Prostate gland (tissue), 1 donor: ENCODE results near the gene LCMT2.

ENCODE experiments used
- POLR2A ChIP-seq: fragments of 450-650 bp; IDR thresholded peaks from one replicate; pipeline ENCODE4 v1.6.1; 2016; ENCODE audit warnings: antibody characterized with exemption, mild to moderate bottlenecking
- POLR2AphosphoS5 ChIP-seq: sonication (generic); formaldehyde crosslinking; IDR thresholded peaks from one replicate; pipeline ENCODE4 v1.6.1; 2017; ENCODE audit warnings: antibody characterized with exemption

GRCh38 chr15:43347114-43347513 lies 16.7 kb upstream of the LCMT2 start:
- no peak for TF ChIP-seq POLR2AphosphoS5
- no peak for TF ChIP-seq POLR2A
